SK-N-MC (cell line): ENCODE results near the gene GNAO1.

Source experiments
- EZH2 ChIP-seq: fragments of 200-600 bp; sonication (generic); IDR thresholded peaks from one replicate; pipeline ENCODE4 v1.6.1; 2017; ENCODE audit warnings: antibody characterized with exemption
- FOXP2 ChIP-seq: optimal IDR thresholded peaks from 2 replicates; pipeline ENCODE3; 2011; ENCODE audit warnings: mild to moderate bottlenecking, moderate library complexity; ENCODE audit not compliant: insufficient read depth; ENCODE audit errors: extremely low read length, control extremely low read depth
- POLR2AphosphoS5 ChIP-seq: IDR thresholded peaks from 2 replicates; pipeline ENCODE4 v1.6.1; 2012; ENCODE audit warnings: mild to moderate bottlenecking, low read depth, low read length, borderline replicate concordance

GRCh38 chr16:56259425-56259779, 68.1 kb downstream of the GNAO1 start:
- no peak for TF ChIP-seq POLR2AphosphoS5
- TF ChIP-seq EZH2, result no peak
- TF ChIP-seq FOXP2, result no peak
